NCI-H1092 treated with DMSO at 0.1 percent for 48 hours (cell line): ENCODE data around the gene DOCK1.

ENCODE experiments used
- DNase-seq: peaks from one replicate; lab custom pipeline; 2025; lab: John Stamatoyannopoulos, UW

Gene DOCK1

DNA sequence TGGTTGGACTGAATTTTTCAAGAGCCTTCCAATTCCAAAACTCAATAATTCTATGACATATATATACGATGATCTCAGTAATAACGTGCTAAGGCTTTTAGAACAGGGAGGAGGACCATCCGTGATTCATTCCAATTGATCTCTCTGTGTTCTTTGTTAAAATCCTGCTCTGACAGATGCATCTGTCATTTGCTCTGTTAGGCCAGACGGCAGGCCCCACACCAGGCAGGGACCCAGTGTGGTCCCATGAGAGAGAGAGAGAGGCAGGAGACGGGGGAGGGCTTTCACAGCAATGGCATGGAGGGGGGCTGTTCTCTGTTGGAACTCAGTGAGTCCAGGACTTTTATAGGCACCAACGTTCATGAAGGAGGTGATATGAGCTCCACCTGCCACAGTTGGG, 451.1 kb downstream of the DOCK1 start:
- DNase-seq = no peak

DNA sequence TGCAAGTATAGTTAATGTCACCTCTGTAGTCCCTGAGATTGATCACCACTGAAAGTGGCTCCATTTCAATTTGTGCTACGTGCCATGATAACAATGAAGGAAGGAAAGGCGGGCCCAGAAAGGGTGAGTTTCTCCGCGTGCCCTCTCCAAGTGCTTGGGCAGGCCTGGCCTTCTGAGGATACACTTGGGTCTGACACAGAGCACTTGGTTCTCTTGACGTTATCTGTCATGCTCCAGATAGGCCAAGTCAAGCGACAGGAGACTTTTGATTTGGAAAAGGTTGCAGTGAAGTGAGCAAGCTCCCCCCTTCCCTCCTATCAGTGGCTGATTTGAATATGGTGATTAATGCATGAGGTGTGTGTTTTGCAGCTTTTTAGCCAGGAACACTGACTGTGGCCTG, 452.0 kb downstream of the DOCK1 start:
- DNase-seq = no peak

DNA sequence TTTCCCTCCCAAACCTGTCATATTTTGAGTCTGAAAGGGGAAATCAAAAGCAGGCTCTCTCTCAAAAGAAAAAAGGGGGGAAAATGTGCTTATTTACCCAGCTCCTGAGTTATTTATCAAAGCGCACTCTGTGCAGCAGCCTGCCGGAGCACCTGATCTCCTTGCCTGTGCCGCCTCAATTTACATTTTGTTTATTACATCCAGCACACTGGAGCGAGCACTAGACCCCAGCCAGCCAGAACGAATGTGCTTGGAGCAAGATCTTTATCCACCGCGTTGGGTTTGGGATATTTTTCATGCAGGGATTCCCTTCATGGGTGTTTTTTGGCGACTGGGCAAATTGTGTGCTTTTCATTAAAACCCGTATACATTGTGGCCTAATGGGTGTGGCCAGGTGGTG, 453.1 kb downstream of the DOCK1 start:
- peak; percentile 7 for DNase-seq

DNA sequence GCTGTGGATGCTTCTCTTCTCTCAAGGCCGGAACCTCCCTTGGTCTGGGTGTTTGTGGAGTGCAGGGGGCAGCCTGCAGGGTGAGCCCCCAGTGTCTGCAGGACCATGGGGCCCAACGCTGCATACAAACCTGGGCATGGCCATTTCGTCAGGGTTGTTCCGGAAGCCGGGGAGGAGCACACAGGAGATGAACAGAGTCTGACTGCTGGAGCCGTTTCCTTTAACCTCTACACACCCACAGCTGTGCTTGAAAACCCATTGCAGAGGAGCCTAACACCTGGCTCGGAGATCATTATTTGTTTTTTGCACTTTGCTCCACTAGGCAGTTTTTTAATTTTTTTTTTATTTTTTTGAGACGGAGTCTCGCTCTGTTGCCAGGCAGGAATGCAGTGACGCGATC, 458.8 kb downstream of the DOCK1 start:
- DNase-seq = no peak

DNA sequence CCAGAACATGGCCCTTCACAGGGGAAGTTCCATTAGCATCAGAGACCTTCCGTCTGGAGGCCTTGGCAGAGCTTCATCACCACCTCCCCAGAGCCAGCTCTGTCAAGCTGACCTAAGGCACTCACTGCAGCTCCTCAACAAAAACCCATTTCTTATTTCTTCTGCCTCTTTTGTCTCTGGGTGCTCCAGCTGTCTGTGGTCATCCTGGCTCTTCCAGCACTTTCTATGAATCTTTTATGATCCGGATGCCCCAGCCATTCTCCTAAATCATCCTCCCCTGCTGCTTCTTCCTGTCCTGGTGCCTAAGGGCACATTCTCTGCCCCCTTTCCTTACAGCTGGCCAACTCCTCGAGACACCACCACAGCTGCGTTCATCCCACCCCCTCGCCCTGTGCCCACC, 462.9 kb downstream of the DOCK1 start:
- DNase-seq = no peak

DNA sequence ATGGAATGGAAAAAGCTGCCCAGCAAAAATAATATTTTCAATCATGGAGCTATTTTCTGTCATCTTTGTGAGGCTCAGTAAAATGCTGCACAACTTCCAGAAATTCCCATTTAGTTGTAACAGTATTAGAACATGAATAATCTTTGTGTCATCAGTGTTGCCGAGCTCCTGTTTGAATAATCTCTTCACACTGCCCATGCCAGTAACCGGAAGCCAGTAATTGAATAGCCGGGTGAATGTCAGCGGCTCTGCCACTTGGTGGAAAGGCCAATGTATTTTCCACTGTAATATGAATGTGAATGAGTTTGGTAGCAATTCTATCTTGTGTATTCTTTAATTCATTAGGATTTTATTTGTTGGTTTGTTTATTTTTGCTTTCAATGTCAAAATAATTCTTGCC, 463.7 kb downstream of the DOCK1 start:
- DNase-seq = peak; percentile 4

DNA sequence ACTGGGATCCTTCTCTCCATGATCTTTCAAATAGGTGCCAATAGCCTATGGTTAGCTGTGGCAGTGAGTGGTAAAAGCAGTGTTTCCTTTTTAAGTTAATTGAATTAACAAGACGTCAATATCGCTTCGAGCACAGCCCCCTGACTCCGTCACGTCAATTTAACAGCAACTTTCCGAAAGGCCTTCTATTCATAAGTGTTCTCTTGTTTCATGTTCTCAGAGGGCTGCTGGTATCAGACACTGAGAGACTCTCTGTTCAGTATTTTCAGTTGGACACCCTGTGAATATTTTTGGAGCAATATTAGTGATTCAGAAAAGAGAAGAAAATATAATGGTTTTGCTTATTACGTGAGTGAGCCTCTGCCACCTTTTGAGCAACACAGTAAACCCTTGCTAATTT, 465.4 kb downstream of the DOCK1 start:
- no peak for DNase-seq

DNA sequence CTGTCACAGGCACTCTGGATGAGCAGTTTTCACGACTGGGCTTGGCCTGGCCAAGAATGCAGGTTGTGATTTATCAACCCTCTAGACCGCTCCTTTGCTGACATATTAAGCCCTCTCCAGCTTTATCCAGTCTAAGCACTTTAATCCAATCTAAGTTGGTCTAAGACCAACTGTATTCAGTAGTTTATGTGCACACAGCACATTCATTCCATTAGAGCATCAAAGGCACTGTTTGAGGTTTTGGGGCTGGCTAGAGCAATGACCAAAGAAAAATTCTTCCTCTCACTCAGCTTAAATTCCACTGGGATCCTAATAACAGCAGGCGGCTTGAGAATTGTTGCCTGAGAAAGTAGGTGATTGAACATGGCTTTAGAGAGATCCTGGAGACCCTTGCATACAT, 467.1 kb downstream of the DOCK1 start:
- no peak for DNase-seq

GRCh38 chr10:127374074-127374680, 468.9 kb downstream of the DOCK1 start:
- DNase-seq = no peak

DNA sequence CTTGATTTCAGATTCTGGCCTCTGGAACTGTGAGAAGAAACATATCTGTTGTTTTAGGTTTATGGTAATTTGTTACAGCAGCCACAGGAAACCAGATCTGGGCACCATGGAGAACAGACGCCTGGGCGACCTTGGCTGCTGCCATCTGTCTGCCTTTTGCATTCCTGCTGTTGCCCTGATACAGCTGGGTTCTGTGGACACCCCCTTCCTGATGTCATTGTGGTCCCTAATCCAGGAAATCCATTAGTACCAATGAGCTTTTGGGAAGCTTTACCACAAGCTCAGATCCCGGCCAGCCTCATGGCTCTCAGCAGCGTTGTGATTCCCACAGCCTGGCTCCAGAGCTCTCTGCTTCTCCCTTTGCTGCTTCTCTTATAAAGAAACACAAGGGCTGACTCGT, 469.7 kb downstream of the DOCK1 start:
- DNase-seq = no peak

GRCh38 chr10:127375461-127375860, 470.2 kb downstream of the DOCK1 start:
- DNase-seq = no peak

- DNase-seq = no peak
Measured at GRCh38 chr10:127376071-127376470, 470.8 kb downstream of the DOCK1 start.

DNA sequence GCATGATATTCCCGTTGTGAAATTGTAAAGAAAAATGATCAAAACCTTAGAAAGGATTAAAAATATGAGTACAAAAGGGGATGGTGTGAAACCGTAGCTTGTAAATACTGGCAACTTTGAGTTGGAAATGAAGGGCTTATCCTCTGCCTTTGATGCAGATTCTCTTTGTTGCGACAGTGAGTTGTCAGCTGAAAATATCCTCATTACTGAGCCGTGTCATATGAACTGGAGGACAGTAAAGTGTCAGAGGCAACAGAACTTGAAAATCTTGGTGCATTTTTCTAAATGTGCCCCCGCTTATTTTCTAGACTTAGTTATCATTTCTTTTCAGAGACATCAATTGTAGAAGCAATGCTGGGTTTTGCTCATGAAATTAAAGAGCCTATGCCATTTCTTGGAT, 473.4 kb downstream of the DOCK1 start:
- no peak for DNase-seq

GRCh38 chr10:127384532-127384931, 479.3 kb downstream of the DOCK1 start:
- DNase-seq = no peak

DNA sequence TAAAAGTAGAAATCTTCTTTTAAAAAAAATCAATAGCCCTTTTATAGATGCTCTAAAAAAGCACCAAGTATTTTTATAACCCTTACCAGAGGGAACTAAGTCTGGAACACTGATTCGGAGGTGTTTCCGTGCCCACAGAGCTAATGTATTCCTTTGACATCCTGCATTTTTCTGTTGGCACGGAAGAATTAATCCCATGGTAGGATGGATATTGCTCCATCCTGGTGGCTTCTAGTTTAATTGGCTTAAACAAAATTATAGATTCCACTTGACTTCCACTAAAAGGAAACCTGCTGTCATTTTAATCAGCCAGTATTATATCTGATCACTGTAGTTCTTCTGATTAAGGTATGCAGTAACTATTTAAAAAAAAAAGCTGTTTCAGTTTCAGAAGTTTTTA, 479.8 kb downstream of the DOCK1 start:
- no peak for DNase-seq

DNA sequence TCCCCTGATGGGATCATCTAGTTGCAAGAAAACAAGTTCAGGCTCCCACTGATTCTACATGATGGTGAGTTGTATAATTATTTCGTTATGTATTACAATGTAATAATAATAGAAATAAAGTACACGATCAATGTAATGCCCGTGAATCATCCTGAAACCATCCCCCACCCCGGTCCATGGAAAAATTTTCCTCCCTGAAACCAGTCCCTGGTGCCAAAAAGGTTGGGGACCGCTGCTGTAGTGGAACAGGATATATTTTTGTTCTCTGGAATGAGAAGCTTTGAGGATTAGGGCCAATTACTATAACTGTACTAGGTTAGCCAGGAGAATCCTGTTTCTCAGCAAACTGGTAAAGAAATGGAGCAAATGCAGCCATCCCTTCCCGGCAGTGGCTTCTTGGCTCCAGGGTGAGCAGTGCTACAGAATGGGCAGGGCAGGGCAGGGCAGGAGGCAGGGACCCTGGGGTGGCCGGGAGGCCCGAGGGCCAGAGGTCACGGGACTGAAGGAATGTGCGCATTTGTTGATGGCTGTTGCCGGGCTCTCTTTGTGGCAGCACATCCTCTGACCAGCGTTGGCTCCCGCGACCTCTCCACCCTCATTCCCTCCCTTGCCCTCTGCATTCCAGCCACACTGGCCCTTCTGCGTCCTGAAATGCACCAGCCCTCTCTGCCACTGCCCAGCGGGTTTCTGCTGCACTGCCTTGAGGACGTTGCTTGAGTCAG, 481.5 kb downstream of the DOCK1 start:
- no peak for DNase-seq

GRCh38 chr10:127391875-127392274, 486.6 kb downstream of the DOCK1 start:
- DNase-seq = no peak

- no peak for DNase-seq
Measured at GRCh38 chr10:127392351-127393235, 487.4 kb downstream of the DOCK1 start.

DNA sequence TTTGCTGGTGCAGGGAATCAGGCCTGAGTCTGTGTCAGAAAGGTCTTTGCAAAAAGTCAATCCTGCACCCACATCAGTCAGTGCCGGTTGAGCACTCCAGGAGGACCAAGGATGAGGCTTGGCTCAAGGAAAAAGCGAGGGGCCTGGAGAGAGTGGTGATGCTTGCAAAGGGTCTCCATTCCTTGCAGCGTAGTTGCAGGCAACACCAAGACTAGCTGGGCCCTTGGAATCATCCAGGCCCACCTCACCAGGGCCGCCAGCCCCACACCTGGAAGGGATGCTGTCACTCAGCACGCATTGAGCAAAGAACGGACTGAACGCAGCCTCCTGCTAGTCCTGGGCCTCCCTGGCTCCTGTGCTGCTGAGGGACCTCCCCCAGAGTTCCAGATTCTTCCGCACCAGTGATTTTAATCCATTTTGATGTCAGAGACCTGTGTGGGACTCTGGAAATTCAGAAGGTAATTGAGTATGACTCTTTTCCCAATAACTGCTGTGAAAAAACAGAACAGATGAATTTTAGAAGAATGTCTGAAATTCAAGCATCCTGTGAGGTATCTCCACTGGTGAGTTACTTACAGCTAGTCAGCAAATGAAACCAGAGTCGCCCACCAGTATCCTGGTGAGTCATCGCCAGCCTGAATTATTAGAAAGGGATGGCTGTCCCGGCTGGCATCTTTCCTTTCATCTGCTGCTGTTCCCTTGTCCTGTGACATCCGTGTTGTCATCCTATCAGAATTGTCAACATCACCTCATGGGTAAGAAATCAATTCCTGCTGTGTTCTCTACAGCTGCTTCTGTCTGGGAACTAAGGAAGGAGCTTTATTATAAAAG, 493.1 kb downstream of the DOCK1 start:
- DNase-seq = no peak

DNA sequence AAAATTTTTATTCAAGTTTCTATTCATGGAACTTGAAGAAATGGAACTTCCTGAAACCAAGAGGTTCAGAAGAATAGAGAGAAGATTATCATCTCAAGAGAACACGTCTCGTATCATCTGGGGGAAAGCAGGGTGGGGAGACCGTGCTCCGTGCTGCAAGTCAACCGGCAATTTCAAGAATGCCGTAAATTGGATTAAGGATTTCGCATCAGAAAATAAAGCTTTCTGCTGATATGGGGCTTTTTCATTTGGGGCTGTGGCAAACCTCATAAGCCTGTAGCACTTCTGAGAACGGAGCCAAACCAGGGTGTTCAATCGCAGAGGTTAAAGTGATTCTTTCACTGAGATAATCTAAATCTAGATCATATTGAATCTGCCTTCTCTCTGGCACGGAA, 493.7 kb downstream of the DOCK1 start:
- DNase-seq = no peak

DNA sequence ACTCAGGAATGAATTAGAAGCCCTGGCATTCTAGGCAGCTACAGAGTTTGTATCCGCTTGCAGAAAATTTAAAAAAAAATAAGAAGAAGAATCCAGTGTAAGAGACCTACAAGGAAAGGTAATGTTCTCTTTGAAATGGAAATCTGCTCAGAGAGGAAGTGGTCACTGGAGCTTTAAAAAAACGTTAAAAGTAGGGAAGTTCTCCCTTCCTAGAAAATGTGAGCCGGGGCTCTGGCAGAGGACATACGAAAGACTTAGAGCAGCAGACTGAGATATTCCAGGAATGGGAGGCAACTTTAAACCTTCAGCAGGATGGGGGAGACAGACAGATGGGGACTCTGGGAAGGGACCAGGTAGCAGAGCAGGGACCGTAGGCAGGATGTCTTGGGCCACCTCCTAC, 494.4 kb downstream of the DOCK1 start:
- DNase-seq = no peak

DNA sequence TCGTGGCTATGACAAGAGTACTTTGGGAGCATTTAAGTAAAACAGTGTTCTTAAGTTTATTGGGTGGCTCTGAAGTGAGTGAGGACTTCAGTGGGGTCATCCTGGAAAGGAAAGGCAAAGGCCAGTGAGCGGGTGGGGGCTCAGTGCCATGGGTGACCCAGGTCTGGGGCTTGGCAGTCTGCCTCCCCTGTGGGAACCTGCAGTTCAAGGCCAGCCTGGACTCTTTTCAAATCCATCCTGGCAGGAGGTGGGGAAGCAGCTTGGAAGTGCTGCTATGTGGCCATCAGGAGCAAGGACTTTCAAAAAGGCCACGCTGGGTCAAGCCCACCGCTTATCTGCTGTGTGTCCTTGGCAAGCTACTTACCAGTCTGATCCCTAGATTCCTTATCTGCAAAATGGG, 495.0 kb downstream of the DOCK1 start:
- no peak for DNase-seq
